ENCODE data around the gene CHST9.

CHST9 gene

GRCh38 chr18:27040796-27041195, 144.3 kb downstream of the CHST9 start:
- ATAC-seq (ENCODE audit: insufficient read depth, low read depth) (no peak), DNase-seq (no peak)
- no peak overlapping the region for H3K4me3 ChIP-seq (ENCODE audit: low read depth in 1 of 2, low read length in 2 of 2)
- no peaks in the 10 kb centered on the region for H4K20me1 ChIP-seq (ENCODE audit: insufficient read depth, low read length)
- H3K27ac ChIP-seq (ENCODE audit: low read length): no peak overlapping the region
- no peaks in the 10 kb centered on the region for H3K4me1 ChIP-seq (ENCODE audit: insufficient read depth, low read length)
- H3K9ac ChIP-seq (ENCODE audit: low read depth, low read length): no peak overlapping the region
- H2AFZ ChIP-seq (ENCODE audit: low read depth, low read length): no peak overlapping the region
- H3K36me3 ChIP-seq (ENCODE audit: insufficient read depth, low read length): no peaks in the 10 kb centered on the region
- no peaks in the 10 kb centered on the region for H3K9me3 ChIP-seq (ENCODE audit: insufficient read depth, low read length, severe bottlenecking)
- no peaks in the 10 kb centered on the region for H3K27me3 ChIP-seq (ENCODE audit: insufficient read depth, low read length, poor library complexity)
- no peaks in the 10 kb centered on the region for H3K79me2 ChIP-seq (ENCODE audit: insufficient read depth, low read length)
- H3K4me2 ChIP-seq (ENCODE audit: insufficient read depth, low read length): no peak overlapping the region
- TF ChIP-seq EZH2 (IDR thresholded peaks at IDR 0.05; ENCODE audit: borderline replicate concordance, low read depth, low read length, severe bottlenecking) (no peak), CTCF (IDR thresholded peaks at IDR 0.05; ENCODE audit: borderline replicate concordance, extremely low read depth, low read length, poor library complexity, severe bottlenecking) (no peak)

- H2AFZ ChIP-seq (ENCODE audit: low read depth, low read length): no peak overlapping the region
- no peak overlapping the region for H3K4me3 ChIP-seq (ENCODE audit: low read depth in 1 of 2, low read length in 2 of 2)
- H3K4me1 ChIP-seq (ENCODE audit: insufficient read depth, low read length): no peaks in the 10 kb centered on the region
- TF ChIP-seq CTCF (IDR thresholded peaks at IDR 0.05; ENCODE audit: borderline replicate concordance, extremely low read depth, low read length, poor library complexity, severe bottlenecking) (no peak), EZH2 (IDR thresholded peaks at IDR 0.05; ENCODE audit: borderline replicate concordance, low read depth, low read length, severe bottlenecking) (no peak)
- H3K9ac ChIP-seq (ENCODE audit: low read depth, low read length): no peak overlapping the region
- no peaks in the 10 kb centered on the region for H3K9me3 ChIP-seq (ENCODE audit: insufficient read depth, low read length, severe bottlenecking)
- no peak overlapping the region for H3K27ac ChIP-seq (ENCODE audit: low read length)
- H4K20me1 ChIP-seq (ENCODE audit: insufficient read depth, low read length): no peaks in the 10 kb centered on the region
- H3K79me2 ChIP-seq (ENCODE audit: insufficient read depth, low read length): no peaks in the 10 kb centered on the region
- ATAC-seq (ENCODE audit: insufficient read depth, low read depth): no peak
- H3K4me2 ChIP-seq (ENCODE audit: insufficient read depth, low read length): no peak overlapping the region
- DNase-seq: no peak
- no peaks in the 10 kb centered on the region for H3K27me3 ChIP-seq (ENCODE audit: insufficient read depth, low read length, poor library complexity)
- H3K36me3 ChIP-seq (ENCODE audit: insufficient read depth, low read length): no peaks in the 10 kb centered on the region
These were observed 151.4 kb downstream of the CHST9 start for GRCh38 chr18:27033722-27034121.

GRCh38 chr18:27030421-27030820, 154.7 kb downstream of the CHST9 start:
- H3K4me1 ChIP-seq (ENCODE audit: insufficient read depth, low read length): no peaks in the 10 kb centered on the region
- no peak overlapping the region for H3K4me2 ChIP-seq (ENCODE audit: insufficient read depth, low read length)
- no peaks in the 10 kb centered on the region for H4K20me1 ChIP-seq (ENCODE audit: insufficient read depth, low read length)
- no peaks in the 10 kb centered on the region for H3K27me3 ChIP-seq (ENCODE audit: insufficient read depth, low read length, poor library complexity)
- H3K27ac ChIP-seq (ENCODE audit: low read length): no peak overlapping the region
- H3K36me3 ChIP-seq (ENCODE audit: insufficient read depth, low read length): no peaks in the 10 kb centered on the region
- H3K9ac ChIP-seq (ENCODE audit: low read depth, low read length): no peak overlapping the region
- no peak overlapping the region for H3K4me3 ChIP-seq (ENCODE audit: low read depth in 1 of 2, low read length in 2 of 2)
- no peak overlapping the region for H2AFZ ChIP-seq (ENCODE audit: low read depth, low read length)
- DNase-seq (no peak), ATAC-seq (ENCODE audit: insufficient read depth, low read depth) (no peak)
- TF ChIP-seq EZH2 (IDR thresholded peaks at IDR 0.05; ENCODE audit: borderline replicate concordance, low read depth, low read length, severe bottlenecking) (no peak), CTCF (IDR thresholded peaks at IDR 0.05; ENCODE audit: borderline replicate concordance, extremely low read depth, low read length, poor library complexity, severe bottlenecking) (no peak)
- H3K9me3 ChIP-seq (ENCODE audit: insufficient read depth, low read length, severe bottlenecking): no peaks in the 10 kb centered on the region
- no peaks in the 10 kb centered on the region for H3K79me2 ChIP-seq (ENCODE audit: insufficient read depth, low read length)

- DNase-seq: no peak
- Histone ChIP-seq H3K36me3 (ENCODE audit: insufficient read depth, low read length) (no peaks in the 10 kb centered on the region), H3K27ac (ENCODE audit: low read length) (no peak overlapping the region), H2AFZ (ENCODE audit: low read depth, low read length) (no peak overlapping the region), H4K20me1 (ENCODE audit: insufficient read depth, low read length) (no peaks in the 10 kb centered on the region), H3K9me3 (ENCODE audit: insufficient read depth, low read length, severe bottlenecking) (no peaks in the 10 kb centered on the region), H3K79me2 (ENCODE audit: insufficient read depth, low read length) (no peaks in the 10 kb centered on the region), H3K9ac (ENCODE audit: low read depth, low read length) (no peak overlapping the region), H3K4me3 (ENCODE audit: low read depth in 1 of 2, low read length in 2 of 2) (no peak overlapping the region), H3K4me1 (ENCODE audit: insufficient read depth, low read length) (peaks cover 10% of the 10 kb centered on the region; the same call in 1 of the 2 replicates), H3K4me2 (ENCODE audit: insufficient read depth, low read length) (no peak overlapping the region), H3K27me3 (ENCODE audit: insufficient read depth, low read length, poor library complexity) (no peaks in the 10 kb centered on the region)
- no peak for ATAC-seq (ENCODE audit: insufficient read depth, low read depth)
- TF ChIP-seq CTCF (IDR thresholded peaks at IDR 0.05; ENCODE audit: borderline replicate concordance, extremely low read depth, low read length, poor library complexity, severe bottlenecking) (no peak), EZH2 (IDR thresholded peaks at IDR 0.05; ENCODE audit: borderline replicate concordance, low read depth, low read length, severe bottlenecking) (no peak)
These were observed 162.6 kb downstream of the CHST9 start for GRCh38 chr18:27022477-27022876.

Measured in DND-41 (cell line).